Activated naive CD4-positive, alpha-beta T cell treated with anti-CD3 and anti-CD28 coated beads, Interleukin-2, amount 10 ng/mL, durations not matched to agents 7 days and 5 days (primary cell): Measurements from ENCODE around the gene NTM.

Experiments
- CTCF ChIA-PET: fragments of 350-600 bp; sonication (Branson Sonifier 250); formaldehyde crosslinking; loops from one replicate; lab custom pipeline; 2021; ENCODE audit warnings: antibody characterized with exemption; lab: Charles Lee
- DNase-seq: peaks from one replicate; pipeline ENCODE4 v3.0.0-alpha.2; 2020
- H3K27ac Mint-ChIP-seq: one replicate; pipeline ENCODE4 v1.8.0; 2021; ENCODE audit warnings: mild to moderate bottlenecking, moderate library complexity, mixed read lengths
- H3K27me3 Mint-ChIP-seq: one replicate; pipeline ENCODE4 v1.8.0; 2021; ENCODE audit warnings: mild to moderate bottlenecking, mixed read lengths
- H3K36me3 Mint-ChIP-seq: one replicate; pipeline ENCODE4 v1.8.0; 2021; ENCODE audit warnings: mixed read lengths
- H3K4me1 Mint-ChIP-seq: one replicate; pipeline ENCODE4 v1.8.0; 2021; ENCODE audit warnings: mixed read lengths
- H3K4me3 Mint-ChIP-seq: one replicate; pipeline ENCODE4 v1.8.0; 2021; ENCODE audit warnings: mild to moderate bottlenecking, moderate library complexity, mixed read lengths
- H3K9me3 Mint-ChIP-seq: one replicate; pipeline ENCODE4 v1.8.0; 2021; ENCODE audit warnings: mixed read lengths

NTM gene

DNA sequence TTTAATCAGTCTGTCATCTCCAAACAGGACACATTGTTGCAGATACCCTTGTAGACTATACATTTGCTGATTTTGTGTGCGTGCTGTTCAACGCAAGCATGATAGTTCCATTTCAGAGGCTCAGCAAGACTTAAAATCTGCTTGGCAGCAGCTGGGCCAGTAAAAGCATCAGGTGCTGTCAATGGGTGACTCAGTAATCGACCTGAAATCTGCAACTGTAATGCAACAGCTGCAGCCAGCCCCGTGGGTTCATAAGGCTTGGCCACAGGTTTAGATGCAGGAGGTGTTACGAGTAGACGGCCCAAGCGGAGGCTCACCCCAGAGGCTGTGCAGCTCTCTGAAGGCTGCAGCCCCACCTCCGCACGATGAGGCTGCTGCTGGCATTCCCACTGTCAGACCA is 84.6 kb downstream of the NTM start:
- CTCF ChIA-PET: no interaction called here
- Mint-ChIP-seq H3K36me3 (no peaks in the 10 kb centered on the region), H3K4me3 (no peak overlapping the region), H3K4me1 (no peaks in the 10 kb centered on the region), H3K9me3 (no peaks in the 10 kb centered on the region), H3K27me3 (peaks cover 4% of the 10 kb centered on the region), H3K27ac (no peak overlapping the region)
- DNase-seq: no peak

DNA sequence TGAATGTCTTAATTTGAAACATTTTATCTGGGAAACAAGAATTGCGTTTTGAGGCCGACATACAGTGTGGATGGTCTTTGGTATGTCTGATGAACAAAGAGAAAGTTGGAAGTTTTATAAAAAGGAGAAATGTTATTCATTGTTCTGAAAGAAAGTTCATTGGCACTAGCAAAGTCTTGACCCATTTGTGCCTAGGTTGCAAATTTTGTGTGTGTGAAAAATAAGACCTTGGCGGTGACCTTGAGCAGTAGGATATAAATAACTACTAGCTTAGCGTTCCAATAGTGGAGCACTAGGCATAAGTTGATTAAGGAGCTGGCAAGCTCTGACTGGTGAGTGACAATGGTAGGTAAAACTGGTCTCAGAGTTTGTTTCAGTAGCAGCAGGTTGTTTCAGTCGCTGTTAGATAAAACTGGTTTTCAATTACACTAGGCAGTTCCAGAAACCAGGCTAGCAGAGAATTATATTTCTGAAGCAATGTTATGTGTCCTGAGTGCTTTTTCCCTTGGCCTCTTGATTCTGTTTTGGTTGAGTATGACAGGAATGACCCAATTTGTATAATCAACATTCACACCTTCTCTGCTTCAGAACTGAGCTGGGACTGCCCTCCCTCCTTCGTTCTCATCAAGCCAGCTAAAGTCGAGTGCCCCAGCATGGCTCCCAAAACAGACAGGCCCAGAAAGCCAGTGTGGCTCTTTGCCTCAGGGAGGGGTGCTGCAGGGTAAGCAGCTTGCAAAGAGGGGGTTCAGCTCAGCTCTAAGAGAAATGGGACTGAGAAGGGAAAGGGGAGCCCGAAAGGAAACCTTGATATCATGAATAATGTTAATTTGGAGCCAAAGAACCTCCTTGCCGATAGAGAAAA is 85.7 kb downstream of the NTM start:
- Mint-ChIP-seq H3K4me1 (no peaks in the 10 kb centered on the region), H3K27me3 (peaks cover 4% of the 10 kb centered on the region), H3K9me3 (no peaks in the 10 kb centered on the region), H3K4me3 (no peak overlapping the region), H3K27ac (no peak overlapping the region), H3K36me3 (no peaks in the 10 kb centered on the region)
- no peak for DNase-seq
- CTCF ChIA-PET: no interaction called here

DNA sequence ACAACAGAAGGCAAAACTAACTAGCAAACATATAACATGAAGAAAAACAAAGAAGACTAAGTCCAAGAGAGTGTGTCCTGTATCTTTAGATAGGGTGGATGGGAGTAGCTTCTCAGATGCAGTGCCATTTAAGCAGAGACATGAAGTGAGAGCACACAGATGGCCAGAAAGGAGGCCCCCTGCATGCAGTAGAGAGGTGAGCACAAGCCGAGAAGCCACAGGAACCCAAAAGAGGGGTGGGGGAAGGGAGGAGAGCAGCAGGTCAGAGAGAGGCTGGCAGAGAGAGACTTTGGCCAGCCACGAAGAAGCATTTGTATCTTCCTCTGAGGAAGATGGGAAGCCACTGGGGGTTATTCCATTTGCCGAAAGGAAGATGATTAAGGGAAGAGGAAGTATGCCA is 86.7 kb downstream of the NTM start:
- no peaks in the 10 kb centered on the region for H3K4me1 Mint-ChIP-seq
- H3K9me3 Mint-ChIP-seq: no peaks in the 10 kb centered on the region
- peaks cover 4% of the 10 kb centered on the region for H3K27me3 Mint-ChIP-seq
- DNase-seq: no peak
- H3K27ac Mint-ChIP-seq: no peak overlapping the region
- H3K36me3 Mint-ChIP-seq: no peaks in the 10 kb centered on the region
- H3K4me3 Mint-ChIP-seq: no peak overlapping the region
- CTCF ChIA-PET: no interaction called here

DNA sequence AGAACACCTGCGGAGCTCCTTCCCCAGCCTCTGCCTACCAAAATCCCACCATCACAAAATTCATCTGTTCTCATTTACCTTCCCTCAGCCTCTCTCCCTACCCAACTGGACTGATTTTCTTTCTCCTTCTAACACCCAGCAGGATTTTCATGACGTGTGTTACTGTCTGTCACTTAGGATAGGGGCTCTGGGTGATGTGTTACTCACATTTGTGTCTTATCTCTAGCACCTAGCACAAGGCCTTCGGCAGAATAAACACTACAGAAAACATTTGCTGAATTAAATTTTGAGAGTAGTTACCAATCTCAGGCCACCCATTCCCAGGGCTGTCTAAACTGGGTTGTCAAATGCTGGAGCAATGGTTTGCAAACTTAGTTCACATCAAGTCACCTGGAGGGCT is 88.0 kb downstream of the NTM start:
- H3K27ac Mint-ChIP-seq: no peak overlapping the region
- no peak for DNase-seq
- H3K4me1 Mint-ChIP-seq: no peaks in the 10 kb centered on the region
- no peaks in the 10 kb centered on the region for H3K36me3 Mint-ChIP-seq
- no peaks in the 10 kb centered on the region for H3K9me3 Mint-ChIP-seq
- CTCF ChIA-PET: no interaction called here
- H3K27me3 Mint-ChIP-seq: peaks cover 4% of the 10 kb centered on the region
- H3K4me3 Mint-ChIP-seq: no peak overlapping the region

DNA sequence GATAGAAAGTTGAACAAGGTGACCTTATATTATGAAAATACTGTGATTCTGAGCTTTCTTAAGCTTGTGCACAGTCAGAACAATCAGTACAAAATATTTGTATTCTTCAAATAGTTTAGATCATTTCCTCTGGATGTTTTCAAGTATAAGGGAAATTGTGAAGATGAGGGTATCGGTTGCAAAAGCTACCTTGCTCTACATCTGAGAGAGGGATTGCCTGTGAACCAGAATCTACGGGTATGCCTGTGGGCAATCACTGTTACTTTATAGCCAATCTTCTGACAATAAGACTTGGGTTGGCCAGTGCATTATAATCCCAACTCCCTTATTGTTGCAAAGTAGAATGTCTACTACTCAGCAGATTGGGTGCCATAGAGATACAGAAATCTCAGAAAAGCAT is 90.5 kb downstream of the NTM start:
- Mint-ChIP-seq H3K36me3 (no peaks in the 10 kb centered on the region), H3K27me3 (peaks cover 11% of the 10 kb centered on the region), H3K4me1 (no peaks in the 10 kb centered on the region), H3K4me3 (no peak overlapping the region), H3K9me3 (no peaks in the 10 kb centered on the region), H3K27ac (no peak overlapping the region)
- no peak for DNase-seq
- CTCF ChIA-PET: no interaction called here

DNA sequence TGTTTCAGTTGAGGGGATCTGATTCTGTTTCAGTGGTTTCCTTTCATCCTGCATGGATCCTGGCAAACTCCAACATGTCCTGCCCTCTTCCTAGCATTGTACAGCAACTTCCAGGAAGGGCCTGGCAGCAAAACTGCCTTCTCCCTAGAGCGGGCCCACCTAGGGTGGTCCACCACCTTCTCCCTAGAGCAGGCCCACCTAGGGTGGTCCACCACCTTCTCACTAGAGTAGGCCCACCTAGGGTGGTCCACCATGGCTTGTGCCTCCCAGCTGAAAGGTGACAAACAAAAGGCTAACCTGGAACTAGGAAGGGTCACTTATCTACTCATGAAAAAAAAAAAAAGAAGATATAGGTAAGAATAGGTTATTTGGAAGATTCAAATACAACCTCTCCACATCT is 92.2 kb downstream of the NTM start:
- H3K27ac Mint-ChIP-seq: no peak overlapping the region
- CTCF ChIA-PET: no interaction called here

DNA sequence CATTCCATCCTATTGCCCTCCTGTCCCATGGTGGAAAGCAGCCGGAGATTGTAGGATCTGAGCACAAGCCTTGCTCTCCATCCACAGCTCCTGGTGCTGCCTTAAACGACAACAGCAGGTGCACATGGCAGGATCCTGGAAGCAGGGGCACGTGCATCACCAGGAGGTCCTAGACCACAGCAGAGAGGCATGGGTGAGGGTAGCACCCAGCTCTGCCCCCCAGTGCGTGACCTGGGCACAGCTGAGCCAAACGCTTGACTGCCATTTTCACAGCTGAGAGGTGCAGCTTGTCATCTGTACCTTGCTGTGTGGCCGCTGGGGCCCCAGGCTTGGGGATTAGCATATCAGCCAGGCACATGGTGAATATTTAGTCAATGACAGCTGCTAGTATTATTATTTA is 92.7 kb downstream of the NTM start:
- CTCF ChIA-PET: no interaction called here
- Mint-ChIP-seq H3K4me3 (no peak overlapping the region), H3K27ac (no peak overlapping the region), H3K27me3 (peaks cover 7% of the 10 kb centered on the region), H3K36me3 (no peaks in the 10 kb centered on the region), H3K9me3 (no peaks in the 10 kb centered on the region), H3K4me1 (no peaks in the 10 kb centered on the region)
- no peak for DNase-seq

More for the DNA sequence above, 92.2 kb downstream of the NTM start:
- Mint-ChIP-seq H3K9me3 (no peaks in the 10 kb centered on the region), H3K27me3 (peaks cover 11% of the 10 kb centered on the region), H3K36me3 (no peaks in the 10 kb centered on the region), H3K4me3 (no peak overlapping the region), H3K4me1 (no peaks in the 10 kb centered on the region)
- no peak for DNase-seq

DNA sequence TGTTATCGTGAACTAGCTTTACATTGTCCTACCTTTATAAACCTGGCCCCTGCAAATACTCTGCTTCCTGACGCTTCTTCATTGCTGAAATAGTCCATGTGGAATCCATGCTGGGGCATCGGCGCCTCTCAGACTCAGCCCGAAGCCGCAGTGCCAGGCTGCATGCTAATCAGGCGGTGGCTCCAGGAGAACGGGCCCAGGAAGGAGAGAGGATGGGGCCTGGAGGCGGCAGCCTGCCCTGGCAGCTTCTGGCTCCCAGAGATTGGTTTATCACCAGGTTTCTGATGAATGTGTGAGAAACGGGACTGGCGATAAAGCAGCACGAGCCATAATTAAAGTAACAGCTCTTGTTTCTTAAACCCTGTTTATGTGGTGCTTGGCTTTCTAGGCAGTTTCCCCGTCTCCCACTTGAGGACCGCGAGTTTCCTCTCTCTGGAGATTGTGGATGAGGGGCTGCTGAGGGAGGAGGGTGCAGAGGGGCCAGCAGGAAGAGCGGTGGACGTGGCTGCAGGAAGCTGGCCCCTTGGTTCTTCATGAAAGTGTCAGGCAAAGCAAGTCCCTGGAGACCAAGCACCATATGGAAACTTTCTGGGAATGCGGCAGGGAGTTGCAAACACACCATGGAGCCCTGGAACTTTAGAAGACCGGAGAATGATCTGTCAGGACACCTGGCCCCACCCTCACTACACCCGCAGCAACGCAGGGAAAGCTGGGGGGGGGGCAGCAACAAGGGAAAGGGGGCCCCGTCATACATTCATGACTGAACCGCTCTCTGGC is 93.4 kb downstream of the NTM start:
- DNase-seq: no peak
- H3K4me3 Mint-ChIP-seq: no peak overlapping the region
- H3K4me1 Mint-ChIP-seq: no peaks in the 10 kb centered on the region
- peaks cover 7% of the 10 kb centered on the region for H3K27me3 Mint-ChIP-seq
- no peaks in the 10 kb centered on the region for H3K9me3 Mint-ChIP-seq
- no peak overlapping the region for H3K27ac Mint-ChIP-seq
- H3K36me3 Mint-ChIP-seq: no peaks in the 10 kb centered on the region
- CTCF ChIA-PET: no interaction called here

DNA sequence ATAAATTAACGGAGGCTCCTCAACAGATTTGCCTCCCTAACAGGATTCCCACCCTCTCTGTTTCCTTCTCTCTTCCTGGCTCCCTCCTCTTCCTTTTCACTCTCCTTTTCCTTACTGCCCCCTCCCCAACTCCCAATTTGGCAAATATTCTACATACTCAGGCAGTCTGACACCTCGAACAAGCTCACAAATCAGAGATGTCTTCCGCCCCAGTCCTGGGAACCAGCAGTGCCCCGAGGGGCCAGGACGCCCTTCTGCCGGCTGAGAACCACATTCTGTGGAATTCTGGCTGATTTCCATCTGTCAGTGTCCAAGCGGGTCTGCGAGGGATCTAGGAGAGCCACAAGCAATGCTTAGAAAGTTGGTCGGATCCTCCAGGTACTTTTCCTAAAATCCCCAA is 94.0 kb downstream of the NTM start:
- no peak overlapping the region for H3K27ac Mint-ChIP-seq
- H3K9me3 Mint-ChIP-seq: no peaks in the 10 kb centered on the region
- no peaks in the 10 kb centered on the region for H3K4me1 Mint-ChIP-seq
- no peak overlapping the region for H3K4me3 Mint-ChIP-seq
- peaks cover 7% of the 10 kb centered on the region for H3K27me3 Mint-ChIP-seq
- CTCF ChIA-PET: no interaction called here
- H3K36me3 Mint-ChIP-seq: no peaks in the 10 kb centered on the region
- no peak for DNase-seq

DNA sequence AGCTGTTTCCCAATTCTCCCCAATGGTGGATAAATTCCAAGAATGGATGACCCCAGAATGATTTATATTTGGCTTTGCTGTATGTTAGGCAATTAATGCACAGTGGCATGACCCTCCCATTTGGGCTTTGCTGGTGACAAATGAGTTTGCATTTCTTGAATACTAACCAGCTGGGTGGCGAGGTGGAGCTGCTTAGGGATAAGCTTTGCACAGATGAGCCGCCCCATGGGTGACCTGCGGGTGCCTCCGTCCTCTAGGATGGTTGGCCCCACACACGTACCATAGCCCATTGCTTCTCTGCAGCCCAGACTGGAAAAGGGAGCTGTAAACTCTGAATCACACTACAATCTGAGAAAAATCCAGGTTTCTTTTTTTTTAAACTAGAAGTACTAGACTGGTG is 94.6 kb downstream of the NTM start:
- CTCF ChIA-PET: no interaction called here
- H3K36me3 Mint-ChIP-seq: no peaks in the 10 kb centered on the region
- H3K27ac Mint-ChIP-seq: no peak overlapping the region
- H3K27me3 Mint-ChIP-seq: peaks cover 7% of the 10 kb centered on the region
- no peaks in the 10 kb centered on the region for H3K9me3 Mint-ChIP-seq
- no peaks in the 10 kb centered on the region for H3K4me1 Mint-ChIP-seq
- DNase-seq: no peak
- H3K4me3 Mint-ChIP-seq: no peak overlapping the region

DNA sequence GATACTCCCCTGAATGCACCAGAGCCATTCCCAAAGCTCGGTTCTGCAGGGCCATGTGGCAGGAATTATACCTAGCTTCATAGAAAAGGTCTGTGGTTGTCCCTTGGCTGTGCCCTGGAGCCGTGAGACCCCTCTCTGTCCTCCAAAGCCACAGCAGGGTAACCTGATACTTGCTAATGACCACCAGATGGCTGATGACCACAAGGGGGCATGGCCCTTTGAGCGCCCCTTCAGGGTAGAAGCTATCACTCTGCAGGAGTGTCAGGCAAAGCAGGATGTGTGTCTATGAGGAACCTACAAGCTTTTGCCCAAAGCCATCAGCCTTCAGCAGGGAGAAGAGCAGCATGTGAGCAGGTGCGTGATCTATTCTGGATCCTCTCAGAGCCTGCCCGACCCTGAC is 95.3 kb downstream of the NTM start:
- DNase-seq: no peak
- H3K9me3 Mint-ChIP-seq: no peaks in the 10 kb centered on the region
- no peaks in the 10 kb centered on the region for H3K4me1 Mint-ChIP-seq
- no peak overlapping the region for H3K4me3 Mint-ChIP-seq
- peaks cover 7% of the 10 kb centered on the region for H3K27me3 Mint-ChIP-seq
- CTCF ChIA-PET: no interaction called here
- H3K36me3 Mint-ChIP-seq: no peaks in the 10 kb centered on the region
- no peak overlapping the region for H3K27ac Mint-ChIP-seq

DNA sequence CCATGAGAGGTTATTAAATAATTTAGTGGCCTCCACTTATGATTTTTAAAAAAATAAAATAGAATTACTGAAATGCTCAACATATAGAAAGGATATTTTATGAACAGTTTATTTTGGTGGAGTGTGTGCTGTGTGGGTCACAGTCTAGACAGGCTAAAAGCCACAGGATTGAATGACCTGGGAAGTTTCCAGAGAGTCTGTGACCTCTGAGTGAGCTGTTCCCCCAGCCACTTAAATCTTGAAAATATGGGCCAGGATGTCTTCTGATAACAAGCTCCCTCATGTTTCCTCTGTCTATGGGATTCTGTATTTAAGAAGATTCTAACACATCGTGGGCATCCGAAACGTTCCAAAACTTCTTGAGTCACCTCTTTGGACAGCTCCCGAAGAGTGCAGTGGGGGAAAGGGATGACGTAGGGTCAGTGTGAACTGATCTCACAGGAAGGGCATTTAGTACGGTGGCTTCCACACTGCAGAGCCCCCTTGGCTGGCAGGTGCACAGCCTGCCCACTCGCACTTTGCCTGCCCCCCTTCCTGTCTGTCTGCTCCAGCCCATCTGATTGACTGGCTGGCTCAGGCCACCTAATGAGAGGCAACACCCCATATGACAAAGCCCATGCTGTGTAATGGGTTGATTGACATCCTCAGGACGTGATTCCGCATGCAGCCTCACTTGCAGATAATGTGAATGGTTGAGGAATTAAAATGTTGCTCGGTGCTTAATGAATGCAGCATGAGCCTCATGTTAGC is 97.4 kb downstream of the NTM start:
- peaks cover 7% of the 10 kb centered on the region for H3K27me3 Mint-ChIP-seq
- no peak overlapping the region for H3K27ac Mint-ChIP-seq
- CTCF ChIA-PET: no interaction called here
- no peak for DNase-seq
- H3K4me3 Mint-ChIP-seq: no peak overlapping the region
- H3K4me1 Mint-ChIP-seq: no peaks in the 10 kb centered on the region
- H3K36me3 Mint-ChIP-seq: no peaks in the 10 kb centered on the region
- no peaks in the 10 kb centered on the region for H3K9me3 Mint-ChIP-seq

DNA sequence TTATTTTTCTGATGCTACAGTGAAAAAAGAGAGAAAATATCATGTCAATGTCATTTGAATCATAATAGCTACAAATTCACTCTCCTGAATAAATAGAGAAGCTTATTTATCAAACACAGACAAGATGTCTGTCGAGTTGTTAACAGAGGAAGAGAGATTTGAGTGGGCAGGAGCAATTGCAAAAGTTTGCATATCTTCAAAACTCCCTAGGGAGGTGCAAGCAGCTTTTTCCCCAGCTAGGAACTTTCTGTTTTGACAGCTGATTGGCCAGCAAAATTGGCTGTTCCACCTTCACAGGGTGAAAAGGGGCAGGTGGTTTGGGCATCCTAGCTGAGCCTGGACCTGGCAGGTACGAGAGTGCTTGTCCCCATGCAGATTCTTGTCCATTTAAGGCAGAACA is 98.2 kb downstream of the NTM start:
- no peaks in the 10 kb centered on the region for H3K9me3 Mint-ChIP-seq
- H3K27ac Mint-ChIP-seq: no peak overlapping the region
- H3K4me3 Mint-ChIP-seq: no peak overlapping the region
- DNase-seq: no peak
- peaks cover 7% of the 10 kb centered on the region for H3K27me3 Mint-ChIP-seq
- CTCF ChIA-PET: no interaction called here
- no peaks in the 10 kb centered on the region for H3K4me1 Mint-ChIP-seq
- no peaks in the 10 kb centered on the region for H3K36me3 Mint-ChIP-seq

DNA sequence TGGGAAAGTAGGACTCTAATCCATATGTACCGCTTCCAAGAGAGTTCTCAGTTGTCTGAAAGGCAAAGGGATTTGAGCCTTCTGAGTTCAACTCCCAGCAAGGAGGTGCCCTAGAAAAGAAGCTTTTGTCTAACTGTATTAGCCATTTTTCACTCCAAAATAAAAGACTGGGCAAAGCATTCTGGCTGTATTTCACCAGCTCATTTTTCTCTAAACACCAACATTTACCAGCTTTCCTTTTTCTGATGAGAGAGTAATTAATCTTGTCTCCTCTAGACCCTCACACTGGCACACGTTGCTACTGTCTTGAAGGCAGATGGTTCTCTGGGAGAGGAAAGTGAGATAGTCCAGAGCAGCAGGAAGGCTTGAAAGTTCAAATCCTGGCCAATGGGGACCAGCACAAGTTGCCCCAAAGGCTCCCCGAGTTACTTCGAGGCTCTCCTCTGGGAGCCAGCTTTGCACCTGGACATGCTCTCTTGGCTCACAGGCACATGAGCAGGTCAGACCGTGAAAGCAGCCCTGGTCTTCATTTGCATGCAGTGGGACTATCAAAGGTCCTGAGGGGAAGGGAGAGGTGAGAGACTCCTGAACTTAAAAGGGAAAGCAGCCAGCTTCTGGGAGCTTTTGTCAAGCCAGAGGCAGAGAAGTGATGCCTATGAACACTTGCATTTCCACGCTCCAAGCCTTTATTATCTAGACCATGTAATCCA is 100.0 kb downstream of the NTM start:
- no peaks in the 10 kb centered on the region for H3K36me3 Mint-ChIP-seq
- no peak overlapping the region for H3K4me3 Mint-ChIP-seq
- no peak for DNase-seq
- H3K4me1 Mint-ChIP-seq: no peaks in the 10 kb centered on the region
- no peaks in the 10 kb centered on the region for H3K27me3 Mint-ChIP-seq
- no peak overlapping the region for H3K27ac Mint-ChIP-seq
- peaks cover 2% of the 10 kb centered on the region for H3K9me3 Mint-ChIP-seq
- CTCF ChIA-PET: no interaction called here
